Activated T-cell treated with anti-CD3 and anti-CD28 coated beads, Interleukin-2, amount 50 U/mL, for 4 hours (primary cell): ENCODE measurements around the gene CCNT2. TPM values are rescaled to one million over a fixed set of nuclear protein-coding genes. Genes with fewer than 3 reads are reported as not detected.
"Not testable (repeated sequence)": the region's sequence is repeated elsewhere in the genome, so short reads cannot be mapped to it uniquely, and the experiment has no call there.

ENCODE experiments used
- ATAC-seq, 2 donors: fragments of 200-7000 bp; cut with Tn5 transposase; one replicate each; pipeline ENCODE4 v1.10.0; 2021
- DNase-seq: peaks from one replicate; pipeline ENCODE4 v3.0.0-alpha.2; 2020
- H3K27me3 Mint-ChIP-seq: one replicate; pipeline ENCODE4 v1.8.0; 2021; ENCODE audit warnings: low read depth, mixed read lengths
- H3K36me3 Mint-ChIP-seq: one replicate; pipeline ENCODE4 v1.8.0; 2022; ENCODE audit warnings: mixed read lengths; ENCODE audit not compliant: insufficient read depth
- H3K4me1 Mint-ChIP-seq: one replicate; pipeline ENCODE4 v1.8.0; 2021; ENCODE audit warnings: low read depth, mixed read lengths
- H3K4me3 Mint-ChIP-seq: one replicate; pipeline ENCODE4 v1.8.0; 2021; ENCODE audit warnings: mild to moderate bottlenecking, moderate library complexity, mixed read lengths
- H3K9me3 Mint-ChIP-seq: one replicate; pipeline ENCODE4 v1.8.0; 2021; ENCODE audit warnings: mixed read lengths
- total RNA-seq, 3 donors: library from RNA; stranded (reverse); gene quantifications; one replicate each; pipeline ENCODE4 v1.2.1, GENCODE V29; 2021

Gene CCNT2
- total RNA-seq: 10 to 100 TPM; 24.2 to 30.9 (median 26.5) TPM

DNA sequence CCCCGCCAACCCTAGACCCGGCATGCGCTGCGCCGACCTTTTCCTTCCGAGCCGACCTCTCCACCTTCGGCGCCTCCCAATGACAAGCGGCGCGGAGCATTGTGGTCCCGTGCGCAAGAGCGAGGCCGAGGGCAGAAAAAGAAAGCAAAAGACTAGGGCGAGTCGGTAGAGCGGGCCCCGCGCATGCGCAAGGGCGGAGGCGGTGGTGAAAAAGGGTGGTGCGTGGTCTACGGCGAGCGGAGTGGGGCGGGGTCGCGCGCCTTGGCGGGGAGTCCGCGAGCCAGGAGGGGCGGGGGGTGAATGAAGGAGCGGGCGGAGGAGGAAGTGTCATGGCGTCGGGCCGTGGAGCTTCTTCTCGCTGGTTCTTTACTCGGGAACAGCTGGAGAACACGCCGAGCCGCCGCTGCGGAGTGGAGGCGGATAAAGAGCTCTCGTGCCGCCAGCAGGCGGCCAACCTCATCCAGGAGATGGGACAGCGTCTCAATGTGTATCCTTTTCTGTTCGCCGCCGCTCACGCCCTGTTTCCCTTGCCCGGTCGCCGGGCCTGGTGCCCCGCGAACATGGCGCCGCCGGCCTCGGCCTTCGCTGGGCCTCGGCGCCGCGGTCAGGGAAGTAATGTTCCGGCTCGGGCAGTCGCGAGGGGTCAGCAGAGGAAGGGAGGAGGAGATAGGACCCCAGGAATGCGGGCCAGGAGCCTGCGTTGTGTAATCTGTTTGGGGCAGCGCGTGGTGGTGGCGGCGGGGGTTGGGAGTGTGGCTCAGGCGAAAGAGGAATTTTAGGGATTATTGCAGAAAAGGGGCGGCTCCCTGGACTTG lies at the start of gene CCNT2:
TSS of gene CCNT2 (plus strand) at position 297 of the 815 bp plus-strand sequence. CDS start at position 330, 33 bp downstream.
- Mint-ChIP-seq H3K27me3 (no peaks in the 10 kb centered on the region), H3K4me1 (peaks cover 40% of the 10 kb centered on the region)

GRCh38 chr2:134869946-134870736 lies 48.5 kb upstream of the CCNT2 start:
- ATAC-seq: no peak
- H3K36me3 Mint-ChIP-seq: peaks cover 2% of the 10 kb centered on the region
- no peaks in the 10 kb centered on the region for H3K27me3 Mint-ChIP-seq
- H3K9me3 Mint-ChIP-seq: no peaks in the 10 kb centered on the region
- DNase-seq: no peak
- H3K4me3 Mint-ChIP-seq: no peak overlapping the region
- no peaks in the 10 kb centered on the region for H3K4me1 Mint-ChIP-seq

More for the DNA sequence above, at the start of gene CCNT2:
- peaks cover 10% of the 10 kb centered on the region for H3K36me3 Mint-ChIP-seq
- DNase-seq: peak; percentile 99
- peak within 1 kb of the TSS; percentile 97 for H3K4me3 Mint-ChIP-seq
- H3K9me3 Mint-ChIP-seq: no peaks in the 10 kb centered on the region
- peak; percentile 86 for ATAC-seq

GRCh38 chr2:134873152-134873551 lies 45.5 kb upstream of the CCNT2 start:
- H3K27me3 Mint-ChIP-seq: no peaks in the 10 kb centered on the region

DNA sequence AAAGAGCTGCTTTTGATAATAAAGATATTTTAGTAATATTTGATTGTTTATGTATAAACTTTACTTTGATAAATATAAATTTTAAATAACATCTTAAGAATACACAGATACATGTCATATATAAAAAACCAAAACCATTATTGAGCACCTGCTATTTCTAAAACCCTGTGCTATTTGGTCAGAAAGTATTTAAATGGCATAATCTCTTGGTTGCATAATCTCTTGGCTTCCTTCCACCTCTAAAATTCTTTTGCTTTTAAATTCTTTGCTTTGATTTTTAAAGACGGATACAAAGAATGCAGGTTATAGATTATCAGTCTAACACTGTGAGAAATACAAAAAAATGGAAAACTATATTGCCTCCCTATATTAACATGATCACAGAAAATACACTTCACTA lies 43.3 kb upstream of the CCNT2 start:
- DNase-seq (no peak), ATAC-seq (no peak)
- no peaks in the 10 kb centered on the region for H3K4me1 Mint-ChIP-seq
- H3K9me3 Mint-ChIP-seq: peaks cover 16% of the 10 kb centered on the region
- H3K36me3 Mint-ChIP-seq: peaks cover 9% of the 10 kb centered on the region
- no peak overlapping the region for H3K4me3 Mint-ChIP-seq
- H3K27me3 Mint-ChIP-seq: no peaks in the 10 kb centered on the region

More at GRCh38 chr2:134873152-134873551, 45.5 kb upstream of the CCNT2 start:
- Mint-ChIP-seq H3K9me3 (peaks cover 4% of the 10 kb centered on the region), H3K36me3 (peaks cover 9% of the 10 kb centered on the region), H3K4me1 (no peaks in the 10 kb centered on the region), H3K4me3 (no peak overlapping the region)
- ATAC-seq (no peak), DNase-seq (no peak)

DNA sequence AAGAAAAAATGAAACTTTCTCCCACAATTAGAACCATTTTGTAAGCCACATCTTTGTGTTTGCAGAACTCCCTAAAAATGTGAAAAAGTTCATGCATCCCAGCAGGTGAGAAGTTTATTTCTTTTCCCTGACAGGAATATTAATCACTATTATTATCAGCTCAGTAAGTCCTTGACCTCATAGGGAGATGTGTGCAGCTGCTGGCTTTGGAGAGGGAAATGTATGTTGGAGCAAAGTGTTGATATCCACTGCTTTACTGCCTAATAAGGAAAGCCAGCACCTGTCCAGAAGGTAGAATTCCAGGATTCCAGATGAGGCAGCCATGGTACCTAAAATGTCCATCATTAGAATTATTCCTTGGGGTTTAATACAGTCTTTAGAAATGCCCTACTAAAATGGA lies 35.8 kb upstream of the CCNT2 start:
- H3K27me3 Mint-ChIP-seq: no peaks in the 10 kb centered on the region
- DNase-seq: no peak
- ATAC-seq: no peak
- H3K9me3 Mint-ChIP-seq: peaks cover 14% of the 10 kb centered on the region
- no peak overlapping the region for H3K4me3 Mint-ChIP-seq
- no peaks in the 10 kb centered on the region for H3K4me1 Mint-ChIP-seq
- H3K36me3 Mint-ChIP-seq: peaks cover 7% of the 10 kb centered on the region

GRCh38 chr2:134883552-134884293 lies 34.9 kb upstream of the CCNT2 start:
- Mint-ChIP-seq H3K27me3 (no peaks in the 10 kb centered on the region), H3K4me1 (no peaks in the 10 kb centered on the region), H3K36me3 (peaks cover 6% of the 10 kb centered on the region), H3K9me3 (peaks cover 9% of the 10 kb centered on the region), H3K4me3 (no peak overlapping the region)
- ATAC-seq: no peak
- no peak for DNase-seq

- H3K4me3 Mint-ChIP-seq: no peak overlapping the region
- no peak for ATAC-seq
- H3K9me3 Mint-ChIP-seq: peaks cover 5% of the 10 kb centered on the region
- DNase-seq: no peak
- no peaks in the 10 kb centered on the region for H3K4me1 Mint-ChIP-seq
- H3K27me3 Mint-ChIP-seq: no peaks in the 10 kb centered on the region
- peaks cover 6% of the 10 kb centered on the region for H3K36me3 Mint-ChIP-seq
These were observed 34.2 kb upstream of the CCNT2 start for GRCh38 chr2:134884435-134884834.

GRCh38 chr2:134892282-134893035 lies 26.2 kb upstream of the CCNT2 start:
- H3K9me3 Mint-ChIP-seq: no peaks in the 10 kb centered on the region

DNA sequence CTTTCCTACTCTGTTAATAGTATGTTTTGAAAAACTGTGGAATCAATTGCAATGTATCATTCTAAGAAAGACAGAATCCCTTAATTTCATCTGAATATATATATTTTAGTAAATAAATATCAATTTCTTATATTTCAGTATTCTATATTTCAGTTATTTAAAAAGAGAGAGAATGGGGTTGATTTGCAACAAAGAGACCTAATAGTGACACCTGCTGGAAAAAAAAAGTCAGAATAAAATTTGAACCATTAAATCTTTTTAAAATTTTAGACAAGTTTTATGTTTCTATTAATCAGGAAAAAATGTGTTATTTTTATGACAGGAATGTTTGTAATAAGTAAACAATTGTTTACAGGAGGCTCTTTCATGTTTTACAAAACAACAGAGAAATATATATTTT lies 20.7 kb upstream of the CCNT2 start:
- ATAC-seq (no peak), DNase-seq (no peak)
- no peaks in the 10 kb centered on the region for H3K9me3 Mint-ChIP-seq
- no peaks in the 10 kb centered on the region for H3K27me3 Mint-ChIP-seq
- no peaks in the 10 kb centered on the region for H3K4me1 Mint-ChIP-seq
- H3K4me3 Mint-ChIP-seq: no peak overlapping the region
- H3K36me3 Mint-ChIP-seq: no peaks in the 10 kb centered on the region

More at GRCh38 chr2:134892282-134893035, 26.2 kb upstream of the CCNT2 start:
- DNase-seq (no peak), ATAC-seq (no peak)
- no peaks in the 10 kb centered on the region for H3K4me1 Mint-ChIP-seq
- H3K27me3 Mint-ChIP-seq: no peaks in the 10 kb centered on the region
- peaks cover 2% of the 10 kb centered on the region for H3K36me3 Mint-ChIP-seq
- no peak overlapping the region for H3K4me3 Mint-ChIP-seq

GRCh38 chr2:134899204-134899603 lies 19.4 kb upstream of the CCNT2 start:
- no peaks in the 10 kb centered on the region for H3K4me1 Mint-ChIP-seq
- no peak for ATAC-seq
- H3K9me3 Mint-ChIP-seq: no peaks in the 10 kb centered on the region
- H3K27me3 Mint-ChIP-seq: no peaks in the 10 kb centered on the region
- H3K36me3 Mint-ChIP-seq: no peaks in the 10 kb centered on the region
- no peak for DNase-seq
- H3K4me3 Mint-ChIP-seq: no peak overlapping the region

GRCh38 chr2:134900151-134900550 lies 18.5 kb upstream of the CCNT2 start:
- H3K4me3 Mint-ChIP-seq: no peak overlapping the region
- no peaks in the 10 kb centered on the region for H3K27me3 Mint-ChIP-seq
- H3K36me3 Mint-ChIP-seq: no peaks in the 10 kb centered on the region
- ATAC-seq: no peak
- no peak for DNase-seq
- H3K4me1 Mint-ChIP-seq: no peaks in the 10 kb centered on the region
- H3K9me3 Mint-ChIP-seq: no peaks in the 10 kb centered on the region

GRCh38 chr2:134903701-134904100 lies 14.9 kb upstream of the CCNT2 start:
- DNase-seq, H3K4me1 Mint-ChIP-seq, H3K27me3 Mint-ChIP-seq, H3K9me3 Mint-ChIP-seq, H3K36me3 Mint-ChIP-seq, H3K4me3 Mint-ChIP-seq, ATAC-seq: not testable (repeated sequence)

DNA sequence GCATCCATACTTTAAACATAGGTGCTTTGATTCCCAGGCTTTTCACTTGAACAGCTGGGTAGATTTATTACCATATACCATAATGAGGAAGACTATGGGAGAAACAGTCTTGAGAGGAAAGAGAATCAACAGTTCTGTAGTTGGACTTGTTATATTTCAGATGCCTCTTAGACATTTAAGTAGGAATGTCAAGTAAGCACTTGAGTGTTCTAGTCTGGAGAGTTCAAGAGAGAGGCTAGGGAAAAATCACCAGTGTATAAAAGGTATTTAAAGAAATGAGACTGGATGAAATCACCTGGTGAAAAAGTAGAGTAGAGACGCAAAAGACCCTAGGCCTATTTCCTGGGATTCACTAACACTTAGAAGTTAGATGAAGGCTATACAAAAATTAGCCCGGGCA lies 13.5 kb upstream of the CCNT2 start:
- Mint-ChIP-seq H3K27me3 (no peaks in the 10 kb centered on the region), H3K4me1 (no peaks in the 10 kb centered on the region), H3K36me3 (peaks cover 5% of the 10 kb centered on the region), H3K9me3 (peaks cover 6% of the 10 kb centered on the region), H3K4me3 (no peak overlapping the region)
- ATAC-seq (no peak), DNase-seq (no peak)

DNA sequence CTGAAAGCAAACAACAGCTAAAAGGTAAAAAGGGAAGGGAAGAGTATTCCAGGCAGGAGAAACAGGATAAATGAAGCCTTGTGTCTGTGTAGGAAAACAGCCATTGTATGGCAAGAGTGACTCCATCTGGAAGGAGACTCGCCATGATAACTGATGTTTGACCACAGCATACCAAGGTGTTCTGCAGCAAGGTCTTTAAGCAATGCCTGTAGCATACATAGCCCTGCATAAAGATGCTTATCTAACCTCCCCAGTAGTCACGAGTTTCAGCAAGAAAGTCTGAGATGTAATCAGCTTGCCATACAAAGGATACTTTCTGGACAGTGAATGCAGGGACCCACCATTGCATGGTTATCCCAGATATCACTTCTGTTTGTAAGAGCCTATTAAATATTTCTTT lies 11.9 kb upstream of the CCNT2 start:
- no peak for DNase-seq
- no peaks in the 10 kb centered on the region for H3K4me1 Mint-ChIP-seq
- ATAC-seq: no peak
- H3K4me3 Mint-ChIP-seq: no peak overlapping the region
- H3K36me3 Mint-ChIP-seq: peaks cover 5% of the 10 kb centered on the region
- no peaks in the 10 kb centered on the region for H3K27me3 Mint-ChIP-seq
- H3K9me3 Mint-ChIP-seq: peaks cover 6% of the 10 kb centered on the region
